Right hindlimb (tissue), 1 donor: ENCODE data around the gene ARRDC5.
"Not testable (repeated sequence)": the region's sequence is repeated elsewhere in the genome, so short reads cannot be mapped to it uniquely, and the experiment has no call there.

ENCODE experiments used
- DNase-seq: peaks from one replicate; pipeline ENCODE4 v3.0.0-alpha.2; 2018

ARRDC5 gene

GRCh38 chr19:4902796-4903195 is at the start of gene ARRDC5:
ARRDC5 (minus strand) TSS chr19:4902896; CDS start chr19:4902825, 71 bp downstream.
- DNase-seq = no peak

DNA sequence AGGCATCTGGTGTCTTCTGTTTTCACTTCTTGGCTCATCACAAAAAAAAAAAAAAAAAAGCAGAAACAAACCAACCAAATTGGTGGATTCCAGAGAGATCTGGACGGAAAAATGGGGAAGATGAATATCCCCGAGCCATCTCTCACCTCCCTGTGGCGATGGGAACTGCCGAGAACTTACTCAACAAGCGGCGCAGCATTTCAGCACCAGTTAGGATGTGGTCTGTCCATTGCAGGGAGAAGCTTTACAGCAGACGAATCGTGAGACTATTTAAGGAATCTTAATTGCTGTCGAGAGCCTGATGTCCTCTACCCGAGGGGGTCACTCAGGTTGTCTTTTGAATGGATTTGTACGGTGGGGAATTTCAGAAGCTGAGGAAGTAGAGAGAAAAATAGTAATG is 49.0 kb upstream of the ARRDC5 start:
- DNase-seq = no peak

DNA sequence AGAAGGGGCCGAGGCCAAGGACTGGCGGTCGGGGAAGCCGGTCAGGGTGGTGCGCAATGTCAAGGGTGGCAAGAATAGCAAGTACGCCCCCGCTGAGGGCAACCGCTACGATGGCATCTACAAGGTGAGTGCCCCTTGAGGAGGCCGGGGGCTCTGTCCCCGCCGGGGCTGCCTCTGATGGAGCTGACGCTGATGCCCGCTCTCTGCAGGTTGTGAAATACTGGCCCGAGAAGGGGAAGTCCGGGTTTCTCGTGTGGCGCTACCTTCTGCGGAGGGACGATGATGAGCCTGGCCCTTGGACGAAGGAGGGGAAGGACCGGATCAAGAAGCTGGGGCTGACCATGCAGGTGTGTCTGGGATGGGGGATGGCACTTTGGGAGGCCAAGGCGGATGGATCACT is 48.0 kb upstream of the ARRDC5 start:
- not testable (repeated sequence) for DNase-seq

DNA sequence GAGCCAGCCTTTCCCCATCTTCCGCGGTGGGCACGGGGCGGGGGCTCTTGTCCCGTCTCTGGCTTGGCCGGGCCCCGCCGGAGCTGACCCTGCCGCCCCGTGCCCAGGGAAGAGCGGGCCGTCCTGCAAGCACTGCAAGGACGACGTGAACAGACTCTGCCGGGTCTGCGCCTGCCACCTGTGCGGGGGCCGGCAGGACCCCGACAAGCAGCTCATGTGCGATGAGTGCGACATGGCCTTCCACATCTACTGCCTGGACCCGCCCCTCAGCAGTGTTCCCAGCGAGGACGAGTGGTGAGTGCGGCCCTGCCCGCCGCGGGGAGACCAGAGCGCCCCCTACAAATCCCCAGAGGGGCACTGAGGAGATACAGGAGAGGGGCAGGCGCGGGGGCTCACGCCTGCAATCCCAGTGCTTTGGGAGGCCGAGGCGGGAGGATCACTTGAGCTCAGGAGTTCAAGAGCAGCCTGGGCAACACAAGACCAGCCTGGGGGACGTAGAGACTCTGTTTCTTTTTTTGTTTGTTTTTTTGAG is 39.0 kb upstream of the ARRDC5 start:
- DNase-seq = not testable (repeated sequence)

- DNase-seq = no peak
Measured at GRCh38 chr19:4939466-4939865, 36.8 kb upstream of the ARRDC5 start.

DNA sequence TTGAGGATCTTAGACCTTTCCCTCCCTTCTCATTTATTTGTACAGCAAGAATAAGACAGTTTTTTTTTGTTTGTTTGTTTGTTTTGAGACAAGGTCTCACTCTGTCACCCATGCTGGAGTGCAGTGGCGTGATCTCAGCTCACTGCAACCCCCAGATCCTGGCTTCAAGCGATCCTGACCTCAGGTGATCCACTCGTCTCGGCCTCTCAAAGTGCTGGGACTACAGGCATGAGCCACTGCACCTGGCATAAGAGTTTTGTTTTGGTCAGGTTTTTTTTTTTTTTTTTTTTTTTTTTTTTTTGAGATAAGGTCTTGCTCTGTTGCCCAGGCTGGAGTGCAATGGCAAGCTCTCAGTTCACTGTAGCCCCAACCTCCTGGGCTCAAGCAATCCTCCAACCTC is 35.8 kb upstream of the ARRDC5 start:
- not testable (repeated sequence) for DNase-seq

GRCh38 chr19:4937060-4937459 is 34.4 kb upstream of the ARRDC5 start:
- no peak for DNase-seq

DNA sequence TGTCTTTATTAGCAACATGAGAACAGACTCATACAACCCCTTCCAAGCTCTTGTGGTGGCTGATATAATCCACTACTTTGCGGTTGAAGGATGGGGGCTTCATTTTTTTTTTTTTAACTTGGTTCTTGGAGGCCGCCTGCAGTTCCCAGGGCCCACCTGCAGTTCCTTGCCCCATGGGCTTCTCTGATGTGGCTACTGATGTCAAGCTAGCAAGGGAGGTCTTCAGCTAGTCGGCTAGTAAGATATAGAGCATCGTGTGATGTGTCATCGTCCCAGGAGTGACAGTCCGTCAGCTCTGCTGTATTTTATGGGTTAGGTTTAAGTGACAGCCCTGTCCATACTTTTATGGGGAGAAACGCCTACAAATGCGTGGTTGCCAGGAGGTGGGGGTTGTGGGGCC is 32.7 kb upstream of the ARRDC5 start:
- DNase-seq = no peak

DNA sequence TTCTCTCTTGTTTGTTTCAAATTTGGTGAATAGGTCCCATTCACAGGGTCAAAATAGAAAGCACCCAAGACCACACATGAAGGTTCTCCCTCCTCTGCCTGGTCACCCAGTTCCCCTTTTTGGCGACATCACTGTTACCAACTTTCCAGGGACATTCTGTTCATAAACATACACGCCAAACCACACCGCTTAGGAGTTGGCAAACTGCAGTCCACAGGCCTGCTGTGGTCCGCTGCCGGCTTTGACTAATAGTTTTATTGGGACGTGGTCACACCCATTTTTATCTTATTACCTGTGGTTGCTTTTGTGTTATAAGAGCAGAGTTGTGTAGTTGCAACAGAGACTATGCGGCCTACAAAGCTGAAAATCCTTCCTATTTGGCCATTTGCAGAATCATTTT is 30.8 kb upstream of the ARRDC5 start:
- no peak for DNase-seq

- DNase-seq = no peak
Measured at GRCh38 chr19:4932711-4933110, 30.0 kb upstream of the ARRDC5 start.

DNA sequence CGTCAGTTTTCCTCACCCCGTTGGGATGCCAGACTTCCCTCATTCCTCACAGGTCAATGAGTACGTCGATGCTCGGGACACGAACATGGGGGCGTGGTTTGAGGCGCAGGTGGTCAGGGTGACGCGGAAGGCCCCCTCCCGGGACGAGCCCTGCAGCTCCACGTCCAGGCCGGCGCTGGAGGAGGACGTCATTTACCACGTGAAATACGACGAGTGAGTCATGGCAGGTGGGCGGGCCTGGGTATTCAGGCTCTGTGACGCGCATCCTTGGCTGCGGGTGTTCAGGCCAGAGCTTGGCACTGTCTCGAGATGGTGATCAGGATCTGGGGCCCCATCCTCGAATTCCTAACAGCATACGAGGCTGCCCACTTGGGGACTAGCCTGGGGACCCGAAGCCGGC is 28.0 kb upstream of the ARRDC5 start:
- no peak for DNase-seq

DNA sequence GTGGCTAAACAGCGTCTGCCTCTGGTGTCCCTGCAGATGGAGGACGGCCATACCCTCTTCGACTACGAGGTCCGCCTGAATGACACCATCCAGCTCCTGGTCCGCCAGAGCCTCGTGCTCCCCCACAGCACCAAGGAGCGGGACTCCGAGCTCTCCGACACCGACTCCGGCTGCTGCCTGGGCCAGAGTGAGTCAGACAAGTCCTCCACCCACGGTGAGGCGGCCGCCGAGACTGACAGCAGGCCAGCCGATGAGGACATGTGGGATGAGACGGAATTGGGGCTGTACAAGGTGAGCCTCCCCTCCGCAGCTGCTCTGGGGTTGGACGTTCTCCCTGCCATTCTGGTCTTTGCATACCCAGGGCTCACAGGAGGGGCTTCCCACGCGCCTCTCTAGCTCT is 26.5 kb upstream of the ARRDC5 start:
- no peak for DNase-seq

- no peak for DNase-seq
Measured at GRCh38 chr19:4923276-4923747, 20.6 kb upstream of the ARRDC5 start.

DNA sequence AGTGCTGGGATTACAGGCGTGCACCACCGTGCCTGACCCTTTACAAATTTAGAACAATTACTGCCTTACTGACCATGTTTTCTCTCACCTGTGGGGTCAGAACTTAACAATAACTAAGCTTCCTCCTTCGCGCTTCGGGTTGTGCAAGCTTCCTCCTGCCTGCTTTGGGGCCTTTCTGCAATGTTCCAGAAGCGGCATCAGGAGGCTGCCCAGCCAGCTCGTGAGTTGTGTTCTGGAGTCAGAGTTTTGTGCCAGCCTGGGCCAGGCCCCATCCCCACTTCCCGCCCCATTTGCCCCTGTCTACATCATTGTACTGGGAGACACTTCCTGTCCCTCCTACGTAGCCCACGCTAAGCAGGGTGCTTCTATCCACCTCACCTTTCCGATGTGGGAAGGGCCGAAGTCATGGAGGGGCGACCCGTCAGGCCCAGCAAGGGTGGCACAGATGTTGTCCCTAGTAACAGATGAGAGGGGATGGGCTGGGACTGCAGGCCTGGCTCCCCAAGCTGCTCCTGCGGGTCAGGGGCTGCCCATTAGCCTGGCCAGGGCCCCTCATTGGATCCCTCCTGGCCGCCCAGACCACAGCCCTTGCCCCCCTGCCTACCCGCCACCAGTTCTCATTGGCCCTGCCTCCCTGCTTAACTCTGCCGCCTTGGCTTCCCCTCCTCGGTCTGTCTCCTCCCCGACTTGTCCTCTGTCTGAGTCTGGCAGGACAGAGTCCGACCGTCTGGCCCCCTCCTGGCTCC is 20.0 kb upstream of the ARRDC5 start:
- DNase-seq = no peak

DNA sequence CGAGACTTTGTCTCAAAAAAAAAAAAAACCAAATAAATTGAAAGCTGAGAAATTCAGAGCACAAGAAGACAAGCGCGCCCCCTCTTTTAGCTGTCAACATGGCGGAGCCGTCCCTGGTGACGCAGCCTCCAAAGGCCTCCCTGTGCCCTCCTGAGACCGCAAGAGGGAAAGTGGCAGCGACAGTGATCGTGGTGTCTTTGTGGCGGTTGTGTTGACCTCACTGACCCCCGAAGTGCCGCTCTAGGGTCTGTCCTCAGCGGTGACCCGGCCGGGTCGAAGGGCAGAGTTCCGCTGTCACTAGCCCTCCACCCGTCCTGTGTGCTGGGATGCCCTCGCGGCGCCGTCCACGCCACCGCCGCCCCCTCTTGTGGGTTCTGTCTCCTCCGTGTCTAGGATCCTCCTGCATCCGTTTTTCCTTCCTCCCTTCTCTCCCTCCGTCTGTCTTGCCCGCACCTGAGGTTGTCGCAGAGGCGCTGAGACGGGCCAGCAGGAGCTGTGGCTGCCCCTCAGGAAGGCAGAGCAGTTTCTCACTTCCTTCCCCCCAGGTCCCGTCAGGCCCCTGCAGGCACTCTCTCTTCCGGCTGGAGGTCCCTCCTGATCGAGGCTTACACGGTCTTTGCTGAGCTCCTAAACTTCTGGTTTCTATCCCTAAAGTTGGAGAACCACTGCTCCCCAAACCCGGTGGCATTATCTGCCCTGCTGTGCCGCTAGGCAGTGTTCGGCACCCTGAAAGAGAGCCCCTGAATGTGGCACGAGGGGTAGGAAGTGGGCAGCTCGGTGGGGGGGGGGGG is 13.8 kb upstream of the ARRDC5 start:
- DNase-seq = no peak

DNA sequence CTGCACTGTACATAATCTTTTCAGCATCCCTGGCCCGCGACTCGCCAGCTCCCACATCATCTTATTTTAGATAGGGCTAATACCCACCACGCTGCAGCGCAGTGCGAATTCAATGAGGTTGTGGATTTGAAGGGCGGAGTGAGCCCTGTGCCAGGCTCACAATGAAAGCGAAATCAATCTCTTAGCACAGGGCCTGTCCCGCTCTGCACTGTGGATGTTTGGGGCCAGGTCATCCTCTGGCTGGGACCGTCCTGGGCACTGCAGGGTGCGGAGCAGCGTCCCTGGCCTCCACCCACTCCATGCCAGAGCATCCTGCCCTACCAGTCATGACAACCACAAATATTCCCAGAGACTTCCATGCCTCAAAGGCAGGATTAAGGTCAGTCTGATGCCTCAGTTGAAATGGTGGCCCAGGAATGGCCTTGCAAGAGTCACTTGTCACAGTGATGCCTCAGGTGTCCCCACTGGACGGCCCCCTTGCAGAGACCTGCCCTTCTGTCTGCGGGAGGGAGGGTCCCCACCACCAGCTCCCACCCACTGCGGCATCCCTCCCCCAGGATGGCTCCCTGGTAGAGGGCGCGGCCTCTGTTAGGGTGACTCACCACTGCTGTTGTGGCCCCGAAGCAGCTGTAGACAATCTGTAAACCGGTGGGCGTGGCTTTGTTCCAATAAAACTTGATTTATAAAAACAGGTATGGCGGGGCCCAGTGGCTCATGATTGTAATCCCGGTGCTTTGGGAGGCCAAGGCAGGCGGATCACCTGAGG is 12.2 kb upstream of the ARRDC5 start:
- no peak for DNase-seq

DNA sequence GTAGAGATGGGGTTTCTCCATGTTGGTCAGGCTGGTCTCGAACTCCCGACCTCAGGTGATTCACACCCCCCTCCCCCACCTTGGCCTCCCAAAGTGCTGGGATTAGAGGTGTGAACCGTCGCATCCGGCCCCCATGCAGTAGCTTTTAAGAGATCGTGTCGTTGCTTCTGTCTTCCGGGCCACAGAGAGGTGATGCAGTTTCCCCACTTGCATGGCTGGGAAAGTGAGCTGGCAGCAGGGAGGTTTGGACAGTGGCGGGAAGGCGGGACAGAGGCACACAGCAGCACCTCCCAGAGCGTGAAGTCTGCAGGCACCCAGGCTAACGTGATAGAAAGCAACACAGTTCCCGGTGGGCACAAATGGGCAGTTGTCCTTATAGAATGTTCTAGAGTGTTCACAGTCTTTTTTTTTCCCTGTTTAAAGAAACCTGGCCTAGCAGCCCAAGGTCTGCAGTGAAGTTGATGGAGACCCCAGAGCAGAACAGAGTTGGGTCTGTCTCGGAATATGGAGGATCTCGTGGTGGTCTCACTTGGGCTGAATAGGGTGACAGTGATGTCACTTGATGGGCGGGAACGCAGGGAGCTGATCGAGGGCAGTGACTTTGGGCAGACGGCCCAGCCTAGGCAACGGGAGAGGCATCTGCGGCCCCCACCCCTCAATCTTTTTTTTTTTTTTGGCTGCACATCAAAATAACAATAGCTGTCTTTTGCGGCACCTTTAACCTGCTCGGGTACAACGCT is 11.5 kb upstream of the ARRDC5 start:
- no peak for DNase-seq

- DNase-seq = peak; percentile 73
Measured at GRCh38 chr19:4911786-4912672, 9.3 kb upstream of the ARRDC5 start.

DNA sequence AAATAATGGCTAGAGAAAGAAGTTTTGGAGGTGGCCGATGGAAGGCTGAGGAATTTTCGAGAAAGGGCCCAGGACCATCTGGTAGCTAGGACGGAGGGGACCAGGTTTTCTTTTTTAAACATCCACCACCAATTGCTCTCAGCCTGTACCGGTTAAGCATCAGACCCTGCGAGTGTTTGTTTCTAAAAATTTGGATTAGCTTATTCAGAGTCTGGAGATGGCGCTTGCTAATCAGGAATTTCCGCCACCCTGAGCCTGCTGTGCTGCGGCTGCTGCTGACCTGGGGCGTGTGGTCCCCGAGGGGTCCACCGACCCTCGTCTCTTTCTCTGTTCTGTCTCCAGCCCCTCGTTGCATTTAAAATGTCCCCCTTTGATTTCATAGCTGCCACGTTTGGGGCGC is 8.6 kb upstream of the ARRDC5 start:
- DNase-seq = no peak

GRCh38 chr19:4910594-4911281 is 8.0 kb upstream of the ARRDC5 start:
- DNase-seq = no peak
